HEK293 (cell line): ENCODE data around the gene TRAPPC5.

Source experiments
- KLF8 ChIP-seq: fragments of 450-650 bp; formaldehyde crosslinking; IDR thresholded peaks from 2 replicates; pipeline ENCODE4 v1.5.1; 2016; ENCODE audit warnings: missing biosample characterization, missing genetic modification characterization
- KLF9 ChIP-seq: fragments of 450-650 bp; formaldehyde crosslinking; IDR thresholded peaks from 2 replicates; pipeline ENCODE4 v1.5.1; 2016; ENCODE audit warnings: missing biosample characterization, missing genetic modification characterization, low read depth
- MYNN ChIP-seq: fragments of 450-650 bp; formaldehyde crosslinking; IDR thresholded peaks from 2 replicates; pipeline ENCODE4 v1.5.1; 2016; ENCODE audit warnings: missing biosample characterization, missing genetic modification characterization, borderline replicate concordance
- PRDM4 ChIP-seq: fragments of 450-650 bp; formaldehyde crosslinking; IDR thresholded peaks from 2 replicates; pipeline ENCODE4 v1.5.1; 2017; ENCODE audit warnings: missing biosample characterization, missing genetic modification characterization
- SETDB1 ChIP-seq: IDR thresholded peaks from one replicate; pipeline ENCODE4 v1.6.1; 2017; ENCODE audit warnings: mild to moderate bottlenecking, low read length, moderate library complexity, mixed read lengths; ENCODE audit not compliant: insufficient read length
- SP7 ChIP-seq: fragments of 450-650 bp; formaldehyde crosslinking; IDR thresholded peaks from 2 replicates; pipeline ENCODE4 v1.5.1; 2016; ENCODE audit warnings: missing biosample characterization, missing genetic modification characterization
- YY1 ChIP-seq: fragments of 450-650 bp; formaldehyde crosslinking; IDR thresholded peaks from 2 replicates; pipeline ENCODE4 v1.5.1; 2018; ENCODE audit warnings: missing biosample characterization, missing genetic modification characterization
- ZBTB20 ChIP-seq: fragments of 450-650 bp; formaldehyde crosslinking; IDR thresholded peaks from 2 replicates; pipeline ENCODE4 v1.5.1; 2016; ENCODE audit warnings: missing biosample characterization, missing genetic modification characterization
- ZBTB21 ChIP-seq: fragments of 450-650 bp; formaldehyde crosslinking; IDR thresholded peaks from 2 replicates; pipeline ENCODE4 v1.5.1; 2017; ENCODE audit warnings: missing biosample characterization, missing genetic modification characterization
- ZBTB48 ChIP-seq: fragments of 450-650 bp; formaldehyde crosslinking; IDR thresholded peaks from 2 replicates; pipeline ENCODE4 v1.5.1; 2016; ENCODE audit warnings: missing biosample characterization, missing genetic modification characterization
- ZEB2 ChIP-seq: fragments of 450-650 bp; formaldehyde crosslinking; IDR thresholded peaks from 2 replicates; pipeline ENCODE4 v1.5.1; 2016; ENCODE audit warnings: missing biosample characterization, missing genetic modification characterization
- ZFP3 ChIP-seq: fragments of 450-650 bp; formaldehyde crosslinking; IDR thresholded peaks from 2 replicates; pipeline ENCODE4 v1.5.1; 2016; ENCODE audit warnings: low read depth, missing biosample characterization, missing genetic modification characterization
- ZNF140 ChIP-seq: fragments of 450-650 bp; formaldehyde crosslinking; IDR thresholded peaks from 2 replicates; pipeline ENCODE4 v1.5.1; 2016; ENCODE audit warnings: missing biosample characterization, missing genetic modification characterization
- ZNF155 ChIP-seq: fragments of 450-650 bp; formaldehyde crosslinking; IDR thresholded peaks from 2 replicates; pipeline ENCODE4 v1.5.1; 2016; ENCODE audit warnings: missing biosample characterization, missing genetic modification characterization
- ZNF18 ChIP-seq: fragments of 450-650 bp; formaldehyde crosslinking; IDR thresholded peaks from 2 replicates; pipeline ENCODE4 v1.5.1; 2016; ENCODE audit warnings: missing biosample characterization, missing genetic modification characterization
- ZNF24 ChIP-seq: fragments of 450-650 bp; formaldehyde crosslinking; IDR thresholded peaks from 2 replicates; pipeline ENCODE4 v1.5.1; 2016; ENCODE audit warnings: missing biosample characterization, missing genetic modification characterization
- ZNF292 ChIP-seq: fragments of 450-650 bp; formaldehyde crosslinking; IDR thresholded peaks from 2 replicates; pipeline ENCODE4 v1.5.1; 2016; ENCODE audit warnings: low read depth, missing biosample characterization, missing genetic modification characterization, borderline replicate concordance
- ZNF302 ChIP-seq: fragments of 450-650 bp; formaldehyde crosslinking; IDR thresholded peaks from 2 replicates; pipeline ENCODE4 v1.5.1; 2016; ENCODE audit warnings: missing biosample characterization, missing genetic modification characterization, low read depth
- ZNF324 ChIP-seq: fragments of 450-650 bp; formaldehyde crosslinking; IDR thresholded peaks from 2 replicates; pipeline ENCODE4 v1.5.1; 2016; ENCODE audit warnings: missing biosample characterization, missing genetic modification characterization
- ZNF416 ChIP-seq: fragments of 450-650 bp; formaldehyde crosslinking; IDR thresholded peaks from 2 replicates; pipeline ENCODE4 v1.5.1; 2016; ENCODE audit warnings: missing biosample characterization, missing genetic modification characterization
- ZNF423 ChIP-seq: fragments of 450-650 bp; formaldehyde crosslinking; IDR thresholded peaks from 2 replicates; pipeline ENCODE4 v1.5.1; 2016; ENCODE audit warnings: missing biosample characterization, missing genetic modification characterization
- ZNF513 ChIP-seq: fragments of 450-650 bp; IDR thresholded peaks from 2 replicates; pipeline ENCODE4 v1.5.1; 2018; ENCODE audit warnings: missing biosample characterization, missing genetic modification characterization
- ZNF555 ChIP-seq: fragments of 450-650 bp; formaldehyde crosslinking; conservative IDR thresholded peaks from 2 replicates; pipeline ENCODE4 v1.5.1; 2017; ENCODE audit warnings: missing biosample characterization, mild to moderate bottlenecking, missing genetic modification characterization, inconsistent platforms
- ZNF558 ChIP-seq: fragments of 450-650 bp; formaldehyde crosslinking; IDR thresholded peaks from 2 replicates; pipeline ENCODE4 v1.5.1; 2016; ENCODE audit warnings: missing biosample characterization, missing genetic modification characterization
- ZNF585B ChIP-seq: fragments of 450-650 bp; formaldehyde crosslinking; IDR thresholded peaks from 2 replicates; pipeline ENCODE4 v1.5.1; 2016; ENCODE audit warnings: missing biosample characterization, missing genetic modification characterization
- ZNF596 ChIP-seq: fragments of 450-650 bp; IDR thresholded peaks from 2 replicates; pipeline ENCODE4 v1.5.0; 2018; ENCODE audit warnings: missing biosample characterization, mild to moderate bottlenecking, missing genetic modification characterization, moderate library complexity
- ZNF600 ChIP-seq: fragments of 450-650 bp; formaldehyde crosslinking; IDR thresholded peaks from 2 replicates; pipeline ENCODE4 v1.5.1; 2016; ENCODE audit warnings: missing biosample characterization, missing genetic modification characterization
- ZNF670 ChIP-seq: fragments of 450-650 bp; formaldehyde crosslinking; IDR thresholded peaks from 2 replicates; pipeline ENCODE4 v1.5.1; 2016; ENCODE audit warnings: missing biosample characterization, missing genetic modification characterization, low read depth
- ZNF707 ChIP-seq: fragments of 450-650 bp; formaldehyde crosslinking; IDR thresholded peaks from 2 replicates; pipeline ENCODE4 v1.5.1; 2016; ENCODE audit warnings: missing biosample characterization, missing genetic modification characterization
- ZNF747 ChIP-seq: fragments of 450-650 bp; formaldehyde crosslinking; IDR thresholded peaks from 2 replicates; pipeline ENCODE4 v1.5.1; 2016; ENCODE audit warnings: missing biosample characterization, missing genetic modification characterization
- ZSCAN4 ChIP-seq: fragments of 450-650 bp; formaldehyde crosslinking; IDR thresholded peaks from 2 replicates; pipeline ENCODE4 v1.5.1; 2017; ENCODE audit warnings: missing biosample characterization, missing genetic modification characterization
- TF ChIP-seq, protein P1 (sequence below): fragments of 450-650 bp; formaldehyde crosslinking; IDR thresholded peaks from 2 replicates; pipeline ENCODE4 v1.5.1; 2016; ENCODE audit warnings: missing biosample characterization, missing genetic modification characterization
- TF ChIP-seq, protein P2 (sequence below): fragments of 450-650 bp; formaldehyde crosslinking; IDR thresholded peaks from 2 replicates; pipeline ENCODE4 v1.5.1; 2016; ENCODE audit warnings: missing biosample characterization, missing genetic modification characterization

Gene TRAPPC5

DNA sequence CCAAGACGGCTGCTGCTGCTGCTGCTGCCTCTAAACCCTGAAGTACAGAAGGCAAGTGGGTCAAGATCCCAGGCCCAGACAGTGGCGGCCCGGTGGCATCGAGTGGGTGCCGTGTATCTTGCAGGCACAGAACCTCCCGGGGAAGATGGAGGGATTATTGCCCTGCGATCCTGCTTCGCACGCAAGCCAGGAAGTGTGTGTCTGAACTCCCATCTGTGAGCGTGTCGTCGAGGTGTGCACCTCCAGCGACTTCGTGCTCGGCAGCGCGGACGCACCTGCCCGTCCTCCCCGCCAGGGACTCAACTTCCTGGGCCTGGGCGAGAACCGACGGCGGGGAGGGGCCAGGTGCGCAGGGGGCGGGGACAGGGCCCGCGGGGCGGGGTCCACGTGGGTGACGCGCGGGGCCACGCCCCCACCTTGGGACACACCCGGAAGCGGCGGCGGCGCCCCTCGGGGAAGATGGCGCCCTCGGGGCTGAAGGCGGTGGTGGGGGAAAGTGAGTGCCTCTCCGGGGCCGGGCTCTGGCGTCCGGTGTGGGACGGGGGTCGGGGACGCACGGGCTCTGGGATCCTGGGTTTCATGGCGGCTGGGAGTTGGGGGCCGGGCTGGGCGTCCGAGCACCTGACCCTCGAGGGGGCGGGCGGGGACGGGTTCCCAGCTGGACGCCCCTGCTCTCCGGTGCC lies 43.8 kb upstream of the TRAPPC5 start, which contains the start of gene STXBP2 (continued):
- TF ChIP-seq PRDM4: no peak
- TF ChIP-seq ZNF585B (tag by site-specific recombination): no peak
- TF ChIP-seq ZNF24 (tag by site-specific recombination): no peak
- no peak for TF ChIP-seq ZNF423 (tag by site-specific recombination)
- TF ChIP-seq ZNF416 (tag by site-specific recombination): no peak
- no peak for TF ChIP-seq ZNF670 (tag by site-specific recombination)
- TF ChIP-seq ZBTB20 (tag by site-specific recombination): 0 out of 2 replicates have a peak, but pooled peaks have one; percentile 30
- TF ChIP-seq ZNF600 (tag by site-specific recombination): no peak
- no peak for TF ChIP-seq ZNF707 (tag by site-specific recombination)
- TF ChIP-seq ZNF155 (tag by site-specific recombination): no peak
- TF ChIP-seq, protein P1, sequence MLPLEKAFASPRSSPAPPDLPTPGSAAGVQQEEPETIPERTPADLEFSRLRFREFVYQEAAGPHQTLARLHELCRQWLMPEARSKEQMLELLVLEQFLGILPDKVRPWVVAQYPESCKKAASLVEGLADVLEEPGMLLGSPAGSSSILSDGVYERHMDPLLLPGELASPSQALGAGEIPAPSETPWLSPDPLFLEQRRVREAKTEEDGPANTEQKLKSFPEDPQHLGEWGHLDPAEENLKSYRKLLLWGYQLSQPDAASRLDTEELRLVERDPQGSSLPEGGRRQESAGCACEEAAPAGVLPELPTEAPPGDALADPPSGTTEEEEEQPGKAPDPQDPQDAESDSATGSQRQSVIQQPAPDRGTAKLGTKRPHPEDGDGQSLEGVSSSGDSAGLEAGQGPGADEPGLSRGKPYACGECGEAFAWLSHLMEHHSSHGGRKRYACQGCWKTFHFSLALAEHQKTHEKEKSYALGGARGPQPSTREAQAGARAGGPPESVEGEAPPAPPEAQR: no peak
- no peak for TF ChIP-seq ZNF302 (tag by site-specific recombination)
- no peak for TF ChIP-seq ZBTB21 (tag by site-specific recombination)
- TF ChIP-seq ZEB2: peak; percentile 31; the same call in 1 of the 2 replicates
- no peak for TF ChIP-seq ZNF513
- peak; percentile 80 for TF ChIP-seq KLF8 (tag by site-specific recombination)
- no peak for TF ChIP-seq ZSCAN4 (tag by site-specific recombination)
- peak; percentile 95 for TF ChIP-seq KLF9 (tag by site-specific recombination)
- TF ChIP-seq ZNF140 (tag by site-specific recombination): no peak
- TF ChIP-seq SETDB1: no peak
- no peak for TF ChIP-seq MYNN (tag by site-specific recombination)
- TF ChIP-seq ZNF747 (tag by site-specific recombination): no peak
- TF ChIP-seq, protein P2, sequence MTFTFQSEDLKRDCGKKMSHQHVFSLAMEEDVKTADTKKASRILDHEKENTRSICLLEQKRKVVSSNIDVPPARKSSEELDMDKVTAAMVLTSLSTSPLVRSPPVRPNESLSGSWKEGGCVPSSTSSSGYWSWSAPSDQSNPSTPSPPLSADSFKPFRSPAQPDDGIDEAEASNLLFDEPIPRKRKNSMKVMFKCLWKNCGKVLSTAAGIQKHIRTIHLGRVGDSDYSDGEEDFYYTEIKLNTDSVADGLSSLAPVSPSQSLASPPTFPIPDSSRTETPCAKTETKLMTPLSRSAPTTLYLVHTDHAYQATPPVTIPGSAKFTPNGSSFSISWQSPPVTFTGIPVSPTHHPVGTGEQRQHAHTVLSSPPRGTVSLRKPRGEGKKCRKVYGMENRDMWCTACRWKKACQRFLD (tag by site-specific recombination): no peak
- TF ChIP-seq ZNF292 (tag by site-specific recombination): no peak
- TF ChIP-seq ZNF18 (tag by site-specific recombination): no peak
- no peak for TF ChIP-seq ZFP3
- no peak for TF ChIP-seq ZNF596 (tag by site-specific recombination)
- TF ChIP-seq ZBTB48 (tag by site-specific recombination): no peak
- TF ChIP-seq ZNF324 (tag by site-specific recombination): no peak
- peak; percentile 76 for TF ChIP-seq YY1 (tag by site-specific recombination)
- peak; percentile 23; the same call in 1 of the 2 replicates for TF ChIP-seq SP7 (tag by site-specific recombination)
- no peak for TF ChIP-seq ZNF558 (tag by site-specific recombination)
- no peak for TF ChIP-seq ZNF555
